SU-DHL-6 (cell line): Measurements from ENCODE around the gene PDZD4.

Experiments
- EZH2phosphoT487 ChIP-seq: fragments of 200-600 bp; sonication (generic), shearing (Covaris generic); conservative IDR thresholded peaks from 2 replicates; pipeline ENCODE4 v1.6.1; 2018; ENCODE audit warnings: mild to moderate bottlenecking, antibody characterized with exemption, low read length, moderate library complexity, mixed read lengths
- TF ChIP-seq, protein P1 (sequence below): fragments of 200-600 bp; sonication (generic); IDR thresholded peaks from one replicate; pipeline ENCODE4 v1.5.1; 2017; ENCODE audit warnings: antibody characterized with exemption, mild to moderate bottlenecking, low read length, moderate library complexity; ENCODE audit not compliant: insufficient read depth, poor library complexity, severe bottlenecking

DNA sequence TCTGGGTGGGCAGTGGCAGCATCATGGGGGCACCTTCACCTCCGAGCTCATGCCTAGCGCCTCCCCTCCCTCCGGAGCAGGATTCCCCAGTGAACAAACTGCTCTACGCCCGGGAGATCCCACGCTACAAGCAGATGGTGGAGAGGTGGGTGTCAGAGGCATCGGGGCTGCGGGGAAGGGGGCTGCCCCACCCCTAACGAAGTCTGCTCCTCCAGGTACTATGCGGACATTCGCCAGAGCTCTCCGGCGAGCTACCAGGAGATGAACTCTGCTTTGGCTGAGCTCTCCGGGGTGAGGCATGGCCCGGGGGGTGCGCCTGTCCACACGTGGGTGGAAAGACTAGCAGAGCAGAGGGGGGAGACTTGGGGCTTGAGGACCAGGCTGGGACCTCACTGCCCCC lies 52.2 kb downstream of the PDZD4 start:
- TF ChIP-seq EZH2phosphoT487, result no peak
- TF ChIP-seq, protein P1, sequence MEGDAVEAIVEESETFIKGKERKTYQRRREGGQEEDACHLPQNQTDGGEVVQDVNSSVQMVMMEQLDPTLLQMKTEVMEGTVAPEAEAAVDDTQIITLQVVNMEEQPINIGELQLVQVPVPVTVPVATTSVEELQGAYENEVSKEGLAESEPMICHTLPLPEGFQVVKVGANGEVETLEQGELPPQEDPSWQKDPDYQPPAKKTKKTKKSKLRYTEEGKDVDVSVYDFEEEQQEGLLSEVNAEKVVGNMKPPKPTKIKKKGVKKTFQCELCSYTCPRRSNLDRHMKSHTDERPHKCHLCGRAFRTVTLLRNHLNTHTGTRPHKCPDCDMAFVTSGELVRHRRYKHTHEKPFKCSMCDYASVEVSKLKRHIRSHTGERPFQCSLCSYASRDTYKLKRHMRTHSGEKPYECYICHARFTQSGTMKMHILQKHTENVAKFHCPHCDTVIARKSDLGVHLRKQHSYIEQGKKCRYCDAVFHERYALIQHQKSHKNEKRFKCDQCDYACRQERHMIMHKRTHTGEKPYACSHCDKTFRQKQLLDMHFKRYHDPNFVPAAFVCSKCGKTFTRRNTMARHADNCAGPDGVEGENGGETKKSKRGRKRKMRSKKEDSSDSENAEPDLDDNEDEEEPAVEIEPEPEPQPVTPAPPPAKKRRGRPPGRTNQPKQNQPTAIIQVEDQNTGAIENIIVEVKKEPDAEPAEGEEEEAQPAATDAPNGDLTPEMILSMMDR, result no peak
